K562 (cell line): ENCODE data around the gene DSG2. TPM values are rescaled to one million over a fixed set of nuclear protein-coding genes. Genes with fewer than 3 reads are reported as not detected.

ENCODE experiments used
- ATAC-seq: fragments of 200-7000 bp; cut with Tn5 transposase; 3 replicates; pipeline ENCODE4 v1.9.1; 2020; ENCODE audit warnings: moderate library complexity
- BruUV-seq: library from RNA; stranded (reverse); fragments of 400-500 nt; replicated peaks from 2 replicates; lab custom pipeline; 2021; lab: Mats Ljungman, UMichigan
- CTCF ChIA-PET: fragments of 300-600 bp; formaldehyde crosslinking; extraction: SDS; loops from one replicate; lab custom pipeline; 2021; ENCODE audit warnings: low intra/inter-chr PET ratio; lab: Yijun Ruan, JAX
- POLR2A ChIA-PET: fragments of 300-600, 350-650 bp; sonication (Branson Sonifier 250); formaldehyde crosslinking; extraction: SDS; loops from one replicate; lab custom pipeline; 2021; ENCODE audit warnings: antibody characterized with exemption, inconsistent platforms; lab: Yijun Ruan, JAX
- DNase-seq, 4 experiments: peaks; one replicate each; pipeline versions ENCODE4 v3.0.0 to v3.0.0-alpha.2; 2011 to 2018; ENCODE audit warnings: low spot score in 3 of 4, mixed read lengths in 3 of 4; ENCODE audit errors: extremely low read depth in 1 of 4
- FAIRE-seq: peaks from 2 replicates; lab custom pipeline; 2011; peaks lifted over from hg19 to GRCh38; lab: Jason Lieb, UNC
- H2AFZ ChIP-seq: 2 replicates; pipeline ENCODE4 v1.6.0; 2011; ENCODE audit warnings: low read depth, low read length, control low read depth, inconsistent platforms
- H3K27ac ChIP-seq: fragments of 200-600 bp; 3 replicates; pipeline ENCODE4 v1.8.0; 2011; ENCODE audit warnings: low read depth, mild to moderate bottlenecking, control low read depth, inconsistent platforms, low read length, moderate library complexity, mixed read lengths; ENCODE audit errors: extremely low read depth
- H3K27me3 ChIP-seq, 2 experiments: fragments of 300-600 bp in 1 of 2; 2 replicates in 1 of 2; 3 replicates in 1 of 2; pipeline versions ENCODE4 v1.6.0 to v1.8.0; 2011; ENCODE audit warnings: inconsistent platforms in 2 of 2, low read length in 2 of 2, mild to moderate bottlenecking in 1 of 2, mixed read lengths in 1 of 2, moderate library complexity in 1 of 2; ENCODE audit not compliant: control insufficient read depth in 2 of 2, insufficient read depth in 2 of 2
- H3K36me3 ChIP-seq: fragments of 300-600 bp; 3 replicates; pipeline ENCODE4 v1.8.0; 2011; ENCODE audit warnings: mild to moderate bottlenecking, low read length, inconsistent platforms; ENCODE audit not compliant: control insufficient read depth, insufficient read depth
- H3K4me1 ChIP-seq, 2 experiments: fragments of 200-600 bp in 1 of 2; replicated peaks in 1 of 2; 2 replicates in 1 of 2; 3 replicates in 1 of 2; pipeline versions ENCODE4 v1.5.1 to v1.8.0; 2011; ENCODE audit warnings: inconsistent platforms in 2 of 2, low read length in 2 of 2, mild to moderate bottlenecking in 1 of 2, mixed read lengths in 1 of 2, moderate library complexity in 1 of 2; ENCODE audit not compliant: control insufficient read depth in 2 of 2, insufficient read depth in 2 of 2
- H3K4me2 ChIP-seq: 2 replicates; pipeline ENCODE4 v1.6.1; 2011; ENCODE audit warnings: low read length, control low read depth, inconsistent platforms, mixed read lengths; ENCODE audit not compliant: insufficient read depth
- H3K4me3 ChIP-seq: fragments of 200-600 bp; sonication (generic), shearing (Covaris generic); 2 replicates; pipeline ENCODE4 v1.5.1; 2016; ENCODE audit warnings: control low read depth, inconsistent platforms
- H3K79me2 ChIP-seq: fragments of 200-600 bp; 3 replicates; pipeline ENCODE4 v1.8.0; 2011; ENCODE audit warnings: low read length, inconsistent platforms; ENCODE audit not compliant: control insufficient read depth, insufficient read depth
- H3K9ac ChIP-seq, 2 experiments: 2 replicates each; pipeline versions ENCODE4 v1.6.0 to v1.6.1; 2011; ENCODE audit warnings: low read depth in 2 of 2, low read length in 2 of 2, control low read depth in 1 of 2, inconsistent platforms in 1 of 2, mild to moderate bottlenecking in 1 of 2, mixed read lengths in 1 of 2; ENCODE audit not compliant: insufficient read depth in 1 of 2
- H3K9me1 ChIP-seq: one replicate; pipeline ENCODE4 v1.6.0; 2011; ENCODE audit warnings: inconsistent platforms, mild to moderate bottlenecking, low read length, moderate library complexity; ENCODE audit not compliant: control insufficient read depth, insufficient read depth
- H3K9me3 ChIP-seq: replicated peaks from 2 replicates; pipeline ENCODE4 v1.5.1; 2011; ENCODE audit warnings: low read depth, low read length, inconsistent platforms; ENCODE audit not compliant: control insufficient read depth, insufficient read depth
- H4K20me1 ChIP-seq: replicated peaks from 2 replicates; pipeline ENCODE4 v1.6.1; 2011; ENCODE audit warnings: low read length, inconsistent platforms, mixed read lengths; ENCODE audit not compliant: control insufficient read depth, insufficient read depth
- CEBPZ ChIP-seq: fragments of 150-350 bp; IDR thresholded peaks from 2 replicates; pipeline ENCODE4 v1.6.1; 2014; ENCODE audit warnings: low read depth, mild to moderate bottlenecking, low read length, borderline replicate concordance
- DMBX1 ChIP-seq: fragments of 250-450 bp; sonication (Bioruptor Pico); IDR thresholded peaks from 2 replicates; pipeline ENCODE4 v1.8.0; 2022; ENCODE audit warnings: inconsistent platforms, mild to moderate bottlenecking, moderate library complexity, borderline replicate concordance
- MEIS2 ChIP-seq: fragments of 450-650 bp; IDR thresholded peaks from 2 replicates; pipeline ENCODE4 v1.6.1; 2014; ENCODE audit warnings: mild to moderate bottlenecking; ENCODE audit not compliant: partially characterized antibody
- PBX2 ChIP-seq, 2 experiments: IDR thresholded peaks in 1 of 2; conservative IDR thresholded peaks in 1 of 2; 2 replicates each; pipeline ENCODE4 v1.6.1; 2016; ENCODE audit warnings: low read depth in 2 of 2, mild to moderate bottlenecking in 1 of 2, missing compliant biosample characterization in 1 of 2, missing genetic modification characterization in 1 of 2, moderate library complexity in 1 of 2
- PKNOX1 ChIP-seq: fragments of 450-650 bp; IDR thresholded peaks from 2 replicates; pipeline ENCODE4 v1.6.1; 2016
- SMAD4 ChIP-seq: fragments of 250-450 bp; sonication (Bioruptor Pico); conservative IDR thresholded peaks from 2 replicates; pipeline ENCODE4 v1.8.0; 2021; ENCODE audit warnings: inconsistent platforms, mild to moderate bottlenecking, moderate library complexity
- XRCC5 ChIP-seq: fragments of 200-400 bp; formaldehyde crosslinking; IDR thresholded peaks from 2 replicates; pipeline ENCODE4 v1.6.1; 2017; ENCODE audit warnings: low read depth, mild to moderate bottlenecking, low read length
- WGBS: fragments of 100-300 bp; shearing (Covaris generic); methylation state at CpG from one replicate; pipeline ENCODE4 v1.1.6; 2016; ENCODE audit warnings: low coverage, mixed read lengths; ENCODE audit not compliant: insufficient coverage; ENCODE audit errors: missing lambda C conversion rate; 5-methylcytosine and 5-hydroxymethylcytosine counted together
- in situ Hi-C: fragments of 300-500 bp; cut with MboI; formaldehyde crosslinking; loops from 4 replicates; pipeline ENCODE4 v1.15.0; 2018; ENCODE audit warnings: inconsistent platforms, mixed read lengths
- intact Hi-C: fragments of 100-400 bp; cut with micrococcal nuclease; formaldehyde crosslinking; loops from 2 replicates; pipeline ENCODE4 v1.14.2; 2022
- polyA plus RNA-seq, 8 experiments: library from polyadenylated mRNA; depleted of rRNA in 4 of 8; stranded (reverse) in 5 of 8; unstranded in 3 of 8; fragments of >200 nt; fragmentation: Nextera tagmentation in 2 of 8; fragmentation: Illumina TruSeq in 1 of 8; extraction: Ambion mirVana in 2 of 8; extraction: Trizol in 1 of 8; gene quantifications; 2 replicates each; pipeline versions ENCODE4 v1.2.1 to v1.2.3, GENCODE V29; 2011 to 2014; ENCODE audit warnings: inconsistent platforms in 1 of 8, missing spikeins in 1 of 8
- total RNA-seq, 7 experiments: library from RNA; depleted of rRNA in 6 of 7; stranded (reverse); fragments of >200 nt in 6 of 7; fragmentation: Illumina TruSeq in 2 of 7; extraction: Trizol in 2 of 7; gene quantifications; 2 replicates each; pipeline versions ENCODE4 v1.2.1 to v1.2.3, GENCODE V29; 2011 to 2021; ENCODE audit warnings: low replicate concordance in 1 of 7

DSG2 gene
- total and polyA plus RNA-seq, 9 of the 15 experiments (the other 6 are each of a cell fraction or from before 2014, with no cell fraction given): 16.9 to 68.6 (median 41.3) TPM

- no peaks in the 10 kb centered on the region for H3K36me3 ChIP-seq
- H3K27ac ChIP-seq: no peak overlapping the region
- no peak for FAIRE-seq
- in situ Hi-C loops (no loop called here), intact Hi-C loops (no loop called here)
- ChIA-PET POLR2A (no interaction called here), CTCF (no interaction called here)
- no peak overlapping the region; the same call in 1 of the 2 replicates for H3K4me2 ChIP-seq
- H3K9me1 ChIP-seq: no peaks in the 10 kb centered on the region
- no peak overlapping the region for H2AFZ ChIP-seq
- DNase-seq: peak in 1 of 4 experiments; percentile 32
- 10% methylated on average over 2 of the region's 2 CpGs for WGBS
- peak; percentile 60 for TF ChIP-seq MEIS2
- TF ChIP-seq XRCC5: no peak
- 0 out of 2 replicates have a peak, but pooled peaks have one; percentile 14 for TF ChIP-seq DMBX1 (CRISPR knock-in tag)
- TF ChIP-seq CEBPZ: no peak
- TF ChIP-seq SMAD4 (CRISPR knock-in tag): 0 out of 2 replicates have a peak, but pooled peaks have one; percentile 25
- TF ChIP-seq PKNOX1: peak; percentile 43
- no peak for TF ChIP-seq PBX2 (CRISPR knock-in tag; IDR thresholded peaks at IDR 0.05; ENCODE audit: low read depth)
- TF ChIP-seq PBX2 (tag; conservative IDR thresholded peaks at IDR 0.05; ENCODE audit: low read depth): peak; percentile 61
- TF ChIP-seq, all 486 proteins: peak for 5
- no peaks in the 10 kb centered on the region for H4K20me1 ChIP-seq
- no peaks in the 10 kb centered on the region for H3K79me2 ChIP-seq
- peaks cover 0 to 9% of the 10 kb centered on the region in 2 experiments; a peak in 1 of 5 replicates for H3K27me3 ChIP-seq
- H3K4me1 ChIP-seq: 0 out of 5 replicates have a peak, but pooled peaks cover 0 to 5% of the 10 kb centered on the region in 2 experiments
- ATAC-seq: peak; percentile 64
- no TSS peak for BruUV-seq
- H3K9ac ChIP-seq: no peak overlapping the region
- no peak overlapping the region for H3K4me3 ChIP-seq
- no peaks in the 10 kb centered on the region for H3K9me3 ChIP-seq
Measured at GRCh38 chr18:31486165-31486564, 11.8 kb upstream of the DSG2 start.
